Measurements from ENCODE around the gene ABHD2.
A peak's percentile ranks its signal among the peaks of the same experiment; 100 is the strongest.

ABHD2 gene

DNA sequence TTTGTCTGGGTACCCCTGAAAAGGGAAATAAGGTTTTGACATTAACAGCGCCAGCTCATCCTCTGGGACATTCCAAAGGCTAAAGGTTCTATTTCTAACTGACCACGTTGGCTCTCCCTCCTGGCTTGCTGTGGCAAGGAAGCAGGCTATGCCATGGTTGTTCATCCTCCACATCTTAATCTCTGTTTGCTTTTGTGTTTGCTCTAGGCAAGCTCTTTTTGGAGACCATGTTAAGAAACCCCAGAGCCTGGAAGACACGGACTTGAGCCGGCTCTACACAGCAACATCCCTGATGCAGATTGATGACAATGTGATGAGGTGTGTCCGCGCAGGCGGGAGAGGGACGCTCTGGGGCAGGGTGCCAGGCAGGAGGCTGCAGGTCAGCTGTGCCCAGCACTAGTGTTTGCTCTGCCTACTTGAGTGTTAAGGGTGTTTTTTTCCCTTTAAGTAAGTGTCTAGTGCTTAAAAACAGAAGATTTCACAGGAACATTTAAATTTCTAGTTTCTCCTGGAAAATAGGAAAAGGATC lies 99.8 kb downstream of the ABHD2 start:
- TF ChIP-seq, protein P1, sequence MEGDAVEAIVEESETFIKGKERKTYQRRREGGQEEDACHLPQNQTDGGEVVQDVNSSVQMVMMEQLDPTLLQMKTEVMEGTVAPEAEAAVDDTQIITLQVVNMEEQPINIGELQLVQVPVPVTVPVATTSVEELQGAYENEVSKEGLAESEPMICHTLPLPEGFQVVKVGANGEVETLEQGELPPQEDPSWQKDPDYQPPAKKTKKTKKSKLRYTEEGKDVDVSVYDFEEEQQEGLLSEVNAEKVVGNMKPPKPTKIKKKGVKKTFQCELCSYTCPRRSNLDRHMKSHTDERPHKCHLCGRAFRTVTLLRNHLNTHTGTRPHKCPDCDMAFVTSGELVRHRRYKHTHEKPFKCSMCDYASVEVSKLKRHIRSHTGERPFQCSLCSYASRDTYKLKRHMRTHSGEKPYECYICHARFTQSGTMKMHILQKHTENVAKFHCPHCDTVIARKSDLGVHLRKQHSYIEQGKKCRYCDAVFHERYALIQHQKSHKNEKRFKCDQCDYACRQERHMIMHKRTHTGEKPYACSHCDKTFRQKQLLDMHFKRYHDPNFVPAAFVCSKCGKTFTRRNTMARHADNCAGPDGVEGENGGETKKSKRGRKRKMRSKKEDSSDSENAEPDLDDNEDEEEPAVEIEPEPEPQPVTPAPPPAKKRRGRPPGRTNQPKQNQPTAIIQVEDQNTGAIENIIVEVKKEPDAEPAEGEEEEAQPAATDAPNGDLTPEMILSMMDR (IDR thresholded peaks at IDR 0.05; ENCODE audit: insufficient read depth, low read depth, low read length, missing control alignments), result no peak
- no peak overlapping the region for H3K4me3 ChIP-seq (ENCODE audit: low read length)
- DNase-seq (ENCODE audit: low read depth), result no peak

DNA sequence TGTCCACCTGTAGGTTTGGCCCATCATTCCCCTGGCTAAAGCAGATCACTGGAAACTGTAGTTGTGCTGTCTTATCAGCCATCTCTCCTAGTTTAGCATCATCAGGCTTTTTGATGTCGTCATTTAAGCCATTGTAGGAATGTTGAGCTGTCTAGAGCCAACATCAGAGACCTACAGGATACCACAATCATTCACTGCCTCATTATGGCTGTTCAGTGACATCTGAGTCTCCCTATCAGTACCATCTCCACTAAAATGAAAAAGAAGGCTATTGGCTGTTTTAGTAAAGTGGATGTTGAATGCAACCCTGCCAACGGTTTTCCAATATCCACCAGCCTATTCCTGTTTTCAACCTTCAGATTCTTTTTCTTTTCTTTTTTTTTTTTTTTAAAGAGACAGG lies 103.9 kb downstream of the ABHD2 start:
- no peak overlapping the region for H3K4me3 ChIP-seq (ENCODE audit: low read length)
- TF ChIP-seq, protein P1 (IDR thresholded peaks at IDR 0.05; ENCODE audit: insufficient read depth, low read depth, low read length, missing control alignments), result no peak
- DNase-seq (ENCODE audit: low read depth), result no peak

DNA sequence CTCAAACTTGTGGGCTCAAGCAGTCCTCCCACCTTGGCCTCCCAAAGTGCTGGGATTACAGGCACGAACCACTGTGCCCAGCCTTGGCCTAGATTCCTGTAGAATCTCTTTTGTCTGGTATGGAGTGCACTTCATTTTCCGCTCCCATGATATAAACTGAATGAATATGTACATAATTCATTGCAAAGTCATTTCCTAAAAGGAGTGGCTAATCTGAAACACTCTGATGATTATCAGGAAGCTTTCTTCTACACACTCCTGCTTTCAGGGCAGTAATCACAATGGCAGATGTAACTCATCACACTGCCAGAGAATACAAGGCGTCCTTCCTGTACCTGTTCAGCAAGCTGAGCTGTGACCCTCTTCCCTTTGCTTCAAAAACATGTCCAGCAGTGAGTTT lies 104.5 kb downstream of the ABHD2 start:
- TF ChIP-seq, protein P1 (IDR thresholded peaks at IDR 0.05; ENCODE audit: insufficient read depth, low read depth, low read length, missing control alignments), result no peak
- H3K4me3 ChIP-seq (ENCODE audit: low read length), result no peak overlapping the region
- DNase-seq (ENCODE audit: low read depth), result no peak

DNA sequence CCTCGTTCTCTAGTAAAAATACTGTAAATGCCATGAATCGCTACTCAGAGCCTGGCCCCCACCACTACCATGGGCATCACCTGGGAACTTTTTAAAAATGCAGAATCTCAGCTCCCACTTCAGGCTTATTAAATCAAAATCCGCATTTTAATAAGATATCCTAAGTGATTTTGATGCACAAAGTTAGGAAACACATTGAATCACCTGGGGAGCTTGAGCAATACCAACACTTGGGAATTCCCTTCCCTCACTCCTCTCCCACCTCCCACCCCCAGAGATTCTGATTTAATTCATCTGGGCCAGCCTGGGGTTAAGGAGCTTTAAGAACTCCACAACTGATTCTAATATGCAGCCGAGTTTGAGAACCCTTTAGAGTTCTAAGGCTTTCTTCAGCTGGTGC lies 106.4 kb downstream of the ABHD2 start:
- TF ChIP-seq, protein P1 (IDR thresholded peaks at IDR 0.05; ENCODE audit: insufficient read depth, low read depth, low read length, missing control alignments), result no peak
- no peak overlapping the region for H3K4me3 ChIP-seq (ENCODE audit: low read length)
- DNase-seq (ENCODE audit: low read depth), result peak; percentile 26

DNA sequence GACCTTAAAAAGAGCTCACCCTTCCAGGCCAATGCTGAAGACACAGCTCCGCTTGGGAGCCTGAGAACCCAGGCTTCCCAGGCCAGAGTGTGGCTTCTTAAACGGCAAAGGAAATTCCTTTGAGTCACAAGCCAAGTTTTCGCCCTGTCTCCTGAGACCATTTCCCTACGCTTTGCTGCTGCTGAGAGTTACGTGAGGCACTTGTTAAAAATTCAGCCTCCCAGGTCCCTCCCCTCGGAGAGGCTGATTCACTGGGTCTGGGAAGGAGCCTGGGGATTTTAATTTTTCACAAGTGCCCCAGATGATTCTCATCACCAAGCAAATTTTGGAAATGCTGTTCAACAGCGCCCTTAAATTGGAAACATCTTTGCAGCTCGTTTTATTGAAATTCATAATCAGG lies 107.6 kb downstream of the ABHD2 start:
- no peak overlapping the region for H3K4me3 ChIP-seq (ENCODE audit: low read length)
- TF ChIP-seq, protein P1 (IDR thresholded peaks at IDR 0.05; ENCODE audit: insufficient read depth, low read depth, low read length, missing control alignments), result no peak
- DNase-seq (ENCODE audit: low read depth), result no peak

DNA sequence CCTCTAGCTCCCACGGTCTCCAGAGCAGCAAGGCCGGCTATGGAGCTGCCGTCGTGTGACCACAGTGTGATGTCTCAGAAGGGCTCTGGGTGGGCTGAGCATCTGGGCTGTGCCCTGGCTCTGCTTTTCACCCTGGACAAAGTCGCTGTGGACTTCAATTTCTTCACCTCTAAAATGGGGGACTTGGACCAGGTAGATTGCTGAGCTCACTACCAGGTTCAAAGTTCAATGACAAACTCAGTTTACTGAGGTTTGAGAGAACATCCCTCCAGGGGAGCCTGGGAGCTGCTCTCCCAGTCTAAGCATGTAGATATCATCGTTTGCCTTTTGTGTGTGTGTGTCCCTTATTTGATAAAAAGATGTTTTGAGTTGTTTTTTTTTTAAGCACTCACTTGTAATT lies 108.0 kb downstream of the ABHD2 start:
- TF ChIP-seq, protein P1 (IDR thresholded peaks at IDR 0.05; ENCODE audit: insufficient read depth, low read depth, low read length, missing control alignments), result no peak
- no peak overlapping the region for H3K4me3 ChIP-seq (ENCODE audit: low read length)
- DNase-seq (ENCODE audit: low read depth), result no peak

DNA sequence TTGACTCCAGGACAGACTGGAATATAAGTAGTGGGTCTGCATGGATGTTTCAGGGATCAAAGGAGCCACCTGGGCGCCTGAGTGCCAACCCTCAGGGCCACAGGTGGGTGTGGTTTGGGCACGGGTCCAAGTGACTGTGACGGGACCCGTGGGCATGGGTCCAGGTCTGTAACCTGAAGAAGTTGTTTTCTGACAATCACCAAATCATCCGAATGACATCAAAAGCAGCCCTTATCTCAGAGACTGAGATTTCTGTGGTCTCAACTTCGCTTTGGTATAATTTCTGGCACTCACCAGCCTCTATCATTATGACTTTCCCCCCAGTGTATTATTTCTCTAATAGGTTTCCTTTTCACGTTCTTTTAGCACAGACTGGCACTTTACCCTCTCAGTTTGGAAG lies 108.7 kb downstream of the ABHD2 start:
- peak; percentile 41 for DNase-seq (ENCODE audit: low read depth)
- no peak overlapping the region for H3K4me3 ChIP-seq (ENCODE audit: low read length)
- TF ChIP-seq, protein P1 (IDR thresholded peaks at IDR 0.05; ENCODE audit: insufficient read depth, low read depth, low read length, missing control alignments), result no peak
